GM12878 (cell line): ENCODE measurements around the gene GGTA1.

Experiments used
- EED ChIP-seq: sonication (generic); IDR thresholded peaks from 2 replicates; pipeline ENCODE4 v1.6.1; 2016; ENCODE audit warnings: antibody characterized with exemption, low read depth
- PAX8 ChIP-seq: fragments of 450-650 bp; IDR thresholded peaks from 2 replicates; pipeline ENCODE4 v1.6.1; 2017; ENCODE audit warnings: mild to moderate bottlenecking, moderate library complexity
- RAD21 ChIP-seq: IDR thresholded peaks from 2 replicates; pipeline ENCODE4 v1.6.1; 2011; ENCODE audit warnings: mild to moderate bottlenecking, low read depth, low read length, moderate library complexity; ENCODE audit not compliant: insufficient read depth
- SIN3A ChIP-seq: IDR thresholded peaks from 2 replicates; pipeline ENCODE4 v1.6.1; 2012; ENCODE audit warnings: low read depth, low read length, improper control_type of control experiment
- SUZ12 ChIP-seq: fragments of 200-600 bp; sonication (generic); IDR thresholded peaks from one replicate; pipeline ENCODE4 v1.6.1; 2018; ENCODE audit warnings: antibody characterized with exemption, mild to moderate bottlenecking; ENCODE audit not compliant: unreplicated experiment
- TF ChIP-seq, protein P1 (sequence below), 3 experiments: IDR thresholded peaks in 2 of 3; conservative IDR thresholded peaks in 1 of 3; 2 replicates each; pipeline ENCODE4 v1.5.1; 2011; ENCODE audit warnings: low read depth in 3 of 3, low read length in 3 of 3, mild to moderate bottlenecking in 3 of 3, control low read depth in 2 of 3, moderate library complexity in 2 of 3, inconsistent platforms in 1 of 3, mixed read lengths in 1 of 3; ENCODE audit not compliant: control insufficient read depth in 2 of 3, insufficient read depth in 1 of 3; ENCODE audit errors: extremely low read depth in 1 of 3

DNA sequence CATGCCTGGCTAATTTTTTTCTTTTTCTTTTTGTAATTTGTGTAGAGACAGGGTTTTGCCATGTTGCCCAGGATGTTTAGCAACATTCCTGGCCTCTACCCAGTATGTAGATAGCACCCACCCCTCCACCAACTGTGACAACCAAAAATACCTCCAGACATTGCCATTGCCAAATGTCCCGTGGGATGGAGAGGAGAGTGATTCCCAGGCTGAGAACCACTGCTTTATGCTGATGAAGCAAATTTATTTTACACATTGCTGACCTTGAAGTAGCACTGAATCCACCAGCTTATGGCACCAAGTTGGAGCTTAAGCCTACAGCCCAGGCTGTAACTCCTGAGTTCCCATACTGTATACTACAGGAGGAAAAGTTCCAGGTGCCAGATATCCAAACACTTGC, 58.5 kb downstream of the GGTA1 start:
- TF ChIP-seq RAD21 (no peak), SIN3A (no peak), SUZ12 (no peak), EED (no peak), PAX8 (no peak)
- TF ChIP-seq, protein P1, sequence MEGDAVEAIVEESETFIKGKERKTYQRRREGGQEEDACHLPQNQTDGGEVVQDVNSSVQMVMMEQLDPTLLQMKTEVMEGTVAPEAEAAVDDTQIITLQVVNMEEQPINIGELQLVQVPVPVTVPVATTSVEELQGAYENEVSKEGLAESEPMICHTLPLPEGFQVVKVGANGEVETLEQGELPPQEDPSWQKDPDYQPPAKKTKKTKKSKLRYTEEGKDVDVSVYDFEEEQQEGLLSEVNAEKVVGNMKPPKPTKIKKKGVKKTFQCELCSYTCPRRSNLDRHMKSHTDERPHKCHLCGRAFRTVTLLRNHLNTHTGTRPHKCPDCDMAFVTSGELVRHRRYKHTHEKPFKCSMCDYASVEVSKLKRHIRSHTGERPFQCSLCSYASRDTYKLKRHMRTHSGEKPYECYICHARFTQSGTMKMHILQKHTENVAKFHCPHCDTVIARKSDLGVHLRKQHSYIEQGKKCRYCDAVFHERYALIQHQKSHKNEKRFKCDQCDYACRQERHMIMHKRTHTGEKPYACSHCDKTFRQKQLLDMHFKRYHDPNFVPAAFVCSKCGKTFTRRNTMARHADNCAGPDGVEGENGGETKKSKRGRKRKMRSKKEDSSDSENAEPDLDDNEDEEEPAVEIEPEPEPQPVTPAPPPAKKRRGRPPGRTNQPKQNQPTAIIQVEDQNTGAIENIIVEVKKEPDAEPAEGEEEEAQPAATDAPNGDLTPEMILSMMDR (IDR thresholded peaks at IDR 0.05 in 2 of 3, conservative IDR thresholded peaks at IDR 0.05 in 1 of 3; ENCODE audit: control insufficient read depth in 2 of 3, extremely low read depth in 1 of 3, insufficient read depth in 1 of 3, low read depth in 3 of 3, low read length in 3 of 3), result no peak
